IPS-15b (cell line): Measurements from ENCODE around the gene INTS1.
A peak's percentile ranks its signal among the peaks of the same experiment; 100 is the strongest.

Source experiments
- H3K27me3 ChIP-seq: one replicate; pipeline ENCODE4 v1.6.1; 2013; ENCODE audit warnings: low read length; ENCODE audit not compliant: control insufficient read depth, insufficient read depth
- H3K36me3 ChIP-seq: one replicate; pipeline ENCODE4 v1.6.1; 2013; ENCODE audit warnings: low read length; ENCODE audit not compliant: control insufficient read depth, insufficient read depth
- H3K4me1 ChIP-seq: one replicate; pipeline ENCODE4 v1.6.1; 2013; ENCODE audit warnings: mild to moderate bottlenecking, low read length; ENCODE audit not compliant: control insufficient read depth, insufficient read depth
- H3K4me3 ChIP-seq: one replicate; pipeline ENCODE4 v1.5.1; 2013; ENCODE audit warnings: low read depth, low read length
- H3K9ac ChIP-seq: one replicate; pipeline ENCODE4 v1.6.1; 2013; ENCODE audit warnings: low read depth, mild to moderate bottlenecking, low read length
- H3K9me3 ChIP-seq: one replicate; pipeline ENCODE4 v1.6.1; 2013; ENCODE audit warnings: mild to moderate bottlenecking, low read length; ENCODE audit not compliant: control insufficient read depth, insufficient read depth

INTS1 gene

DNA sequence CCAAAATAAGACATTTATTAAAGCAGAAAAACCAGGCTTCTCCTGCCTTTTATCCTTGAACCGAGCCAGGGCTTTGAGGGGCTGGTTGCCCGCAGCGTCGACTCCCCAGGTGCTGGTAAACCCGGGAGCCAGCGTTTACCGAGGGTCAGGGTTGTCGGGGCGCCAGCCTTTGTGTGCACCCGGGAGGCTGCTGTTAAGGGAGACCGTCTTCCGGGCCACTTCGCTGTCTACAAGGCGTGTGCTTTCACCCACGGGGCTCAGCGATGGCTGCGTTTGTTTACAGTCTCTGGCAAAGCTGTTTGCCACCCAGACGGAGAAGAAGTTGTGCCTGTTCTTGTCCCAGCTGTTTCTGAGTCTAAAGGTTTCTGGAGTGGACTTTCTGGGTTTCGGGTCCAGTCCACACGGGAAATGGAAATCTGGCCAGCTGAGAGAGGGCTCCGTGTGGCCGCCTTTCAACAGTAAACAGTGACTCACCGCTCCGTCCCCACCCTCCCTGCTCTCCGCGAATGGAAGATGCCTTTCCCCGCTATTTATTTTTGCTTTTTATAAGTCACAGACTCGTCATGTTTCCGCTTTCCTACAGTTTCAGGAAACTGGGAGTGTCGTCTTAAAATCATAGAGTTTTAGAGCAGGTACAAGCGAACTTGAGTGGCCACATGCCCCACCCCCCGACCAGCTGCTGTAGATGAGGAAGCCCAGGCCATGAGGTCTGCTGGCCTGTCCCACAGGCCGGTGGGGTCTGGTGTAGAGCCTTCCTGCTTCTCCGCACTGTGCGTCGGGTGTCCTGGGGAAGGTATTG is 28.5 kb upstream of the INTS1 start:
- Histone ChIP-seq H3K9ac (peak overlapping the region; percentile 37), H3K36me3 (no peaks in the 10 kb centered on the region), H3K4me1 (peaks cover 9% of the 10 kb centered on the region), H3K27me3 (no peaks in the 10 kb centered on the region), H3K4me3 (peak overlapping the region; percentile 63), H3K9me3 (no peaks in the 10 kb centered on the region)

DNA sequence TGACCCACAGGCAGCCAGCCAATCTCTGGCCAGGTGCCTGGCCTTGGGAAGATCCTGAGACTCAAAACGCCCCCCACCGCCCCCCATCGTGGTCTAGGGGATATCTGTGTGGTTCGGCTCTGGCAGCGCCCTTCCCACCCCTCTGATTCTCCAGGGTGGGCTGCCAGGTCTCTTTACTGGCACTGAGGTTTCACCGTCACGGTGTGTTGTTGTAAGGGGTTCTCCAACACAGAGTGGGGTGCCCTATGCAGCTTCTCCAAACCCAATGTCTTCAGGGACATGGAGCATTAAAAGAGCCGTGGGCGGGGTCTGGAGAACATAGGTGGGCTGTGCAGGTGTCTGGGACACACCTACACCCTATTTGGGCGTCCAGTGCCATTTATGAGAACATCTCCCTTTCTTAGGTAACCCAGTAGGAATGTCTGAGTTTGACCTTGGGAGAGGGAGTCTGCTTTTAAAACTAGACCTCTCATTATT is 27.8 kb upstream of the INTS1 start:
- Histone ChIP-seq H3K9me3 (no peaks in the 10 kb centered on the region), H3K4me3 (peak overlapping the region; percentile 63), H3K36me3 (no peaks in the 10 kb centered on the region), H3K9ac (peak overlapping the region; percentile 26), H3K27me3 (no peaks in the 10 kb centered on the region), H3K4me1 (peaks cover 9% of the 10 kb centered on the region)

GRCh38 chr7:1531263-1531978 is 27.2 kb upstream of the INTS1 start:
- Histone ChIP-seq H3K9me3 (no peaks in the 10 kb centered on the region), H3K27me3 (no peaks in the 10 kb centered on the region), H3K9ac (peak overlapping the region; percentile 26), H3K4me1 (peaks cover 6% of the 10 kb centered on the region), H3K36me3 (no peaks in the 10 kb centered on the region), H3K4me3 (peak overlapping the region; percentile 63)

- H3K4me1 ChIP-seq: peaks cover 3% of the 10 kb centered on the region
- H3K9ac ChIP-seq: no peak overlapping the region
- no peak overlapping the region for H3K4me3 ChIP-seq
These were observed 26.7 kb upstream of the INTS1 start for GRCh38 chr7:1530946-1531262.

DNA sequence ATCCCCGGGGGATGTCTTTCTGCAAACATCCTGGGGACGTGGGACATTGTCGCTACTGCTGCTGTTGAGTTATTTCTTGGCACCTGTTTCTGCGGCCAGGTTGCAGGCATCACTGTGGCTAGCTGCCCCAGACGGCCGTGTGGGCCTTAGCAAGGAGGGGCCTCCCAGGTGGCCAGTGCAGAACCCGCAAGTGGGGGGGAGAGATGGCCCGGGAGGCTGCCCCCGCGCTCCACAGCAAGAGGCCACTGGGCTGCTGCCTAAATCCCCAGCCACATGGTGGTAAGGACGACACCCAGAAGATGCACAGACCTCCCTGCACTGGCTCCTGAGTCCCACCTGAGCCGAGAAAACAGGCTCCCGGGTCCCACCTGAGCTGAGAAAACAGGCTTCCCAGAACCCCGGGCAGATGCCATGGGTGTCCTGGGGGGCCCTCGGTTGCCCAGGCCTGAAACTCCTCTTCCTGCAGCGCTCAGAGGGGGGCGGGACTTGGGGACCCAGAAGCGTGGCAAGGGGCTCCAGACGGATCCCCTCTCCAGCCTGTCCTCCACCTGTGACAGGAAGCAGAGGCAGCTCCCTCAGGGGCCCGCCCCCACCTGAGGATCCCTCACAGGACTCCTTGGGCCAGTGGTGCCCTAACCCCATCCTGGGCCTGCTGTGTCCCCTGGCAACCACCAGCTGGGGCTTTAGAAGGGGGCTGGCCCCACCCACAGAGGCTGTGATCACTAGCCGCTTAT is 25.4 kb upstream of the INTS1 start:
- no peaks in the 10 kb centered on the region for H3K27me3 ChIP-seq
- H3K4me1 ChIP-seq: peaks cover 3% of the 10 kb centered on the region
- no peaks in the 10 kb centered on the region for H3K36me3 ChIP-seq
- no peak overlapping the region for H3K9ac ChIP-seq
- no peak overlapping the region for H3K4me3 ChIP-seq
- no peaks in the 10 kb centered on the region for H3K9me3 ChIP-seq

More at GRCh38 chr7:1530946-1531262, 26.7 kb upstream of the INTS1 start:
- H3K9me3 ChIP-seq: no peaks in the 10 kb centered on the region
- no peaks in the 10 kb centered on the region for H3K36me3 ChIP-seq
- no peaks in the 10 kb centered on the region for H3K27me3 ChIP-seq

GRCh38 chr7:1526271-1526754 is 22.1 kb upstream of the INTS1 start:
- Histone ChIP-seq H3K36me3 (no peaks in the 10 kb centered on the region), H3K9ac (no peak overlapping the region), H3K27me3 (no peaks in the 10 kb centered on the region), H3K4me3 (no peak overlapping the region), H3K4me1 (no peaks in the 10 kb centered on the region), H3K9me3 (no peaks in the 10 kb centered on the region)

DNA sequence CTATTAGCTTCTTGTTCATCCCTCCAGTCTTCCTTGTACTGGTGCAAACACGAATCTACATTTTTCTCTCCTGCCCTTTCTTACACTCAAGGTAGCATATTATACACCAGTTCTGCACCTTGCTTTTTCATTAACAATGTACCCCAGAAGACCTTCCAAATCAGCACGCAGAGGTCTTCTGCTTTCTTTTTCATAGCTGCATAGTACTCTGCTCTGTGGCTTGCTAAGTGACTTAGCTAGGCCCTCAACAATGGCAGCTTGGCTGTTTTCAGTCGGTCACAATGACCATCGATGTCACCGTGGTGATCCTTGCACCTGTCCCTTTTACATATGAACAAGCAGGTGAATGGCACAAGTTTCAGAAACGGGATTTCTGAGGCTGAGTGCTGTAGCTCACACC is 21.2 kb upstream of the INTS1 start:
- Histone ChIP-seq H3K9me3 (no peaks in the 10 kb centered on the region), H3K4me1 (no peaks in the 10 kb centered on the region), H3K27me3 (no peaks in the 10 kb centered on the region), H3K4me3 (no peak overlapping the region), H3K9ac (no peak overlapping the region), H3K36me3 (no peaks in the 10 kb centered on the region)

- Histone ChIP-seq H3K4me1 (no peaks in the 10 kb centered on the region), H3K27me3 (no peaks in the 10 kb centered on the region), H3K9me3 (no peaks in the 10 kb centered on the region), H3K36me3 (no peaks in the 10 kb centered on the region), H3K4me3 (no peak overlapping the region), H3K9ac (no peak overlapping the region)
These were observed 19.7 kb upstream of the INTS1 start for GRCh38 chr7:1523844-1524243.

DNA sequence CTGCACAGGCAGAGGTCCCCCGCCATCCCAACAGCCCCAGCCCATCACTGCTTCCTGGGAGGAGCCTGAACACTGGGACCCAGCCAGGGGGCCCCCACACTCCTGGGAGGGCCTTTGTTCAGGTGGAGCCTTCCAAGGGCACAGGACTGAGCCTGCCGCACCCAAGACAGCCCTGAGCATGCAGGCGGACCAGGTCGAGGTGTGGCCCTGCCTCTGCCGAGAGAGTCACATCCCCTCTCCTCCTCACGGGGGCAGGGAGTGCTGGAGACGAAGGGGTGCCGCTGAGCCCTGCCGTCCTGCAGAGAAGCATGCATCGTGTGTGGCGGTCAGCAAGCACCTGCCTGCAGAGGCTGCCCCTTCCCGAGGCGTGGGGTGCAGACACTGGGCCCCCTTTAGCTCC is 19.0 kb upstream of the INTS1 start:
- H3K9me3 ChIP-seq: no peaks in the 10 kb centered on the region
- no peaks in the 10 kb centered on the region for H3K27me3 ChIP-seq
- H3K4me1 ChIP-seq: no peaks in the 10 kb centered on the region
- H3K4me3 ChIP-seq: no peak overlapping the region
- no peaks in the 10 kb centered on the region for H3K36me3 ChIP-seq
- H3K9ac ChIP-seq: no peak overlapping the region

GRCh38 chr7:1521456-1521855 is 17.3 kb upstream of the INTS1 start:
- Histone ChIP-seq H3K9ac (no peak overlapping the region), H3K4me3 (no peak overlapping the region), H3K27me3 (no peaks in the 10 kb centered on the region), H3K4me1 (no peaks in the 10 kb centered on the region), H3K36me3 (no peaks in the 10 kb centered on the region), H3K9me3 (no peaks in the 10 kb centered on the region)

- no peak overlapping the region for H3K4me3 ChIP-seq
- no peaks in the 10 kb centered on the region for H3K9me3 ChIP-seq
- H3K36me3 ChIP-seq: no peaks in the 10 kb centered on the region
- no peak overlapping the region for H3K9ac ChIP-seq
- no peaks in the 10 kb centered on the region for H3K4me1 ChIP-seq
- no peaks in the 10 kb centered on the region for H3K27me3 ChIP-seq
These were observed 16.5 kb upstream of the INTS1 start for GRCh38 chr7:1520539-1521234.
